ENCODE data around the gene GNL1. TPM values are rescaled to one million over a fixed set of nuclear protein-coding genes. Genes with fewer than 3 reads are reported as not detected.

GNL1 gene
- total and polyA plus RNA-seq, 2 of the 8 experiments (the other 6 are each of a cell fraction or from before 2014, with no cell fraction given): 42.4 to 67.8 TPM

DNA sequence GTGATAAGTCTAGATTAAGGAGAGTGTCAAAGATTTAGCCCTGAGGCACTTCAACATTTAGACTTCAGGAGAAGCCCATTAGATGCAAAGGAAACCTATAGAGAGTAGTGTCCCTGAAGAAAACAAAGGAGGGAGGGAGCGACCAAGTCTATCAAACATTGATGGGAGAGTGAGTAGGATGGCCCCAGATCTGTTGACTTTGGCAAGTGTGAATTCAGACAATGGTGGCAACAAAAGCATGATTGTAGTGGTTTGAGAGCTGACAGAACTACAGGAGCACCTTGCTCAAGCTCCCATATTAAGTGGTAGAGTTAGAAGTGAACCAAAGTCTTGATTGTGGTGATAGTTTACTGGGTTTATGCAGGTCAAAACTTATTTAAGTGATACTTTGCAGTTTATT, 14.0 kb upstream of the GNL1 start (continued):
- TF ChIP-seq CHD7 (IDR thresholded peaks at IDR 0.05; ENCODE audit: insufficient replicate concordance, low read length) (no peak), POLR2AphosphoS5 (IDR thresholded peaks at IDR 0.05; ENCODE audit: low read depth, low read length) (no peak), CHD1 (IDR thresholded peaks at IDR 0.05; ENCODE audit: low read depth, low read length) (no peak)

Measured in H1 (cell line).